ENCODE measurements around the gene EIF4G3.

EIF4G3 gene

GRCh38 chr1:20948101-20948500 is 228.6 kb downstream of the EIF4G3 start:
- Histone ChIP-seq H3K4me1 (ENCODE audit: control insufficient read depth, low read length) (no peaks in the 10 kb centered on the region), H3F3A (ENCODE audit: control insufficient read depth, insufficient read depth) (no peaks in the 10 kb centered on the region), H3K9me2 (replicated peaks; ENCODE audit: control insufficient read depth, low read length) (no peaks in the 10 kb centered on the region), H3K27me3 (ENCODE audit: control insufficient read depth, low read length) (no peaks in the 10 kb centered on the region), H3K9me3 (ENCODE audit: control insufficient read depth, insufficient read depth, low read length) (no peaks in the 10 kb centered on the region), H3K36me3 (ENCODE audit: control insufficient read depth, low read length) (peaks cover 5% of the 10 kb centered on the region), H3K79me2 (ENCODE audit: control insufficient read depth, low read length) (no peaks in the 10 kb centered on the region), H3K4me3 (ENCODE audit: low read length) (no peak overlapping the region), H3K27ac (ENCODE audit: low read depth, low read length) (no peak overlapping the region), H4K20me1 (ENCODE audit: control insufficient read depth, insufficient read depth, low read depth, low read length) (no peaks in the 10 kb centered on the region), H3K4me2 (ENCODE audit: low read length) (no peak overlapping the region)
- no peak for TF ChIP-seq CTCF (IDR thresholded peaks at IDR 0.05; ENCODE audit: low read depth, low read length, poor library complexity, severe bottlenecking)
- TF ChIP-seq EZH2phosphoT487 (IDR thresholded peaks at IDR 0.05; ENCODE audit: borderline replicate concordance, low read length), result no peak

- Histone ChIP-seq H3K4me1 (ENCODE audit: control insufficient read depth, low read length) (no peaks in the 10 kb centered on the region), H3K27me3 (ENCODE audit: control insufficient read depth, low read length) (no peaks in the 10 kb centered on the region), H3K36me3 (ENCODE audit: control insufficient read depth, low read length) (peaks cover 5% of the 10 kb centered on the region; the same call in 1 of the 2 replicates), H3K4me2 (ENCODE audit: low read length) (no peak overlapping the region), H3F3A (ENCODE audit: control insufficient read depth, insufficient read depth) (no peaks in the 10 kb centered on the region), H3K4me3 (ENCODE audit: low read length) (no peak overlapping the region), H3K9me3 (ENCODE audit: control insufficient read depth, insufficient read depth, low read length) (no peaks in the 10 kb centered on the region), H3K9me2 (replicated peaks; ENCODE audit: control insufficient read depth, low read length) (no peaks in the 10 kb centered on the region), H4K20me1 (ENCODE audit: control insufficient read depth, insufficient read depth, low read depth, low read length) (no peaks in the 10 kb centered on the region), H3K27ac (ENCODE audit: low read depth, low read length) (no peak overlapping the region), H3K79me2 (ENCODE audit: control insufficient read depth, low read length) (no peaks in the 10 kb centered on the region)
- TF ChIP-seq CTCF (IDR thresholded peaks at IDR 0.05; ENCODE audit: low read depth, low read length, poor library complexity, severe bottlenecking), result no peak
- no peak for TF ChIP-seq EZH2phosphoT487 (IDR thresholded peaks at IDR 0.05; ENCODE audit: borderline replicate concordance, low read length)
Observed at GRCh38 chr1:20947409-20947808, 229.3 kb downstream of the EIF4G3 start.

- peaks cover 16% of the 10 kb centered on the region for H3K36me3 ChIP-seq (ENCODE audit: control insufficient read depth, low read length)
- no peaks in the 10 kb centered on the region for H3K9me2 ChIP-seq (replicated peaks; ENCODE audit: control insufficient read depth, low read length)
- no peak overlapping the region for H3K4me2 ChIP-seq (ENCODE audit: low read length)
- H4K20me1 ChIP-seq (ENCODE audit: control insufficient read depth, insufficient read depth, low read depth, low read length), result no peaks in the 10 kb centered on the region
- TF ChIP-seq CTCF (IDR thresholded peaks at IDR 0.05; ENCODE audit: low read depth, low read length, poor library complexity, severe bottlenecking), result no peak
- no peak for TF ChIP-seq EZH2phosphoT487 (IDR thresholded peaks at IDR 0.05; ENCODE audit: borderline replicate concordance, low read length)
- no peaks in the 10 kb centered on the region for H3F3A ChIP-seq (ENCODE audit: control insufficient read depth, insufficient read depth)
- H3K27ac ChIP-seq (ENCODE audit: low read depth, low read length), result no peak overlapping the region
- H3K4me1 ChIP-seq (ENCODE audit: control insufficient read depth, low read length), result no peaks in the 10 kb centered on the region; the same call in 1 of the 2 replicates
- H3K27me3 ChIP-seq (ENCODE audit: control insufficient read depth, low read length), result no peaks in the 10 kb centered on the region
- no peak overlapping the region for H3K4me3 ChIP-seq (ENCODE audit: low read length)
- H3K79me2 ChIP-seq (ENCODE audit: control insufficient read depth, low read length), result no peaks in the 10 kb centered on the region
- no peaks in the 10 kb centered on the region for H3K9me3 ChIP-seq (ENCODE audit: control insufficient read depth, insufficient read depth, low read length)
Observed at GRCh38 chr1:20936621-20937020, 240.1 kb downstream of the EIF4G3 start.
